Measurements from ENCODE around the gene EFEMP2. TPM values are rescaled to one million over a fixed set of nuclear protein-coding genes. Genes with fewer than 3 reads are reported as not detected.
A peak's percentile ranks its signal among the peaks of the same experiment; 100 is the strongest.

Gene EFEMP2
- total RNA-seq, 4 donors from 2014 or later: 70.7 to 125 (median 91.4) TPM

DNA sequence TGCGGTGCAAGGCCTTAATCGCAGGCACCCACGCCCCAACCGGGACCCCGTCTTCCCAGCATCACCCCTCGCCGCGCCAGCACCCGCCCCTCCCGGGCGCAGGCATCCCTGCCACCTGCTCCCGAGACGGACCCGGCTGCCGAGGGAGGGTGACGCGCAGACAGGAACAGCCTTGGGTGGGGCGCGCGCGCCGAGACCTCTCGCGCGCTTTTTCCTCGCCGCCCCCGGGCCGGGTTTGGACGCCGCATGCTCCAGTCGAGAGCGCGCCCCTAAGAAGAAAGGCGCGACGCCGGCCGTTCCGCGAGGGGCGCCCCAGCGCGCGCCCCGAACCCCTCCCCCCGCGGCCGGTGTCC is 15.1 kb downstream of the EFEMP2 start:
- intact Hi-C loops (cut with DNase I): no loop called here
- H3K4me1 ChIP-seq: peaks cover 17 to 38% of the 10 kb centered on the region in 2 donors
- peak in 1 of 2 donors; percentile 31 for DNase-seq

DNA sequence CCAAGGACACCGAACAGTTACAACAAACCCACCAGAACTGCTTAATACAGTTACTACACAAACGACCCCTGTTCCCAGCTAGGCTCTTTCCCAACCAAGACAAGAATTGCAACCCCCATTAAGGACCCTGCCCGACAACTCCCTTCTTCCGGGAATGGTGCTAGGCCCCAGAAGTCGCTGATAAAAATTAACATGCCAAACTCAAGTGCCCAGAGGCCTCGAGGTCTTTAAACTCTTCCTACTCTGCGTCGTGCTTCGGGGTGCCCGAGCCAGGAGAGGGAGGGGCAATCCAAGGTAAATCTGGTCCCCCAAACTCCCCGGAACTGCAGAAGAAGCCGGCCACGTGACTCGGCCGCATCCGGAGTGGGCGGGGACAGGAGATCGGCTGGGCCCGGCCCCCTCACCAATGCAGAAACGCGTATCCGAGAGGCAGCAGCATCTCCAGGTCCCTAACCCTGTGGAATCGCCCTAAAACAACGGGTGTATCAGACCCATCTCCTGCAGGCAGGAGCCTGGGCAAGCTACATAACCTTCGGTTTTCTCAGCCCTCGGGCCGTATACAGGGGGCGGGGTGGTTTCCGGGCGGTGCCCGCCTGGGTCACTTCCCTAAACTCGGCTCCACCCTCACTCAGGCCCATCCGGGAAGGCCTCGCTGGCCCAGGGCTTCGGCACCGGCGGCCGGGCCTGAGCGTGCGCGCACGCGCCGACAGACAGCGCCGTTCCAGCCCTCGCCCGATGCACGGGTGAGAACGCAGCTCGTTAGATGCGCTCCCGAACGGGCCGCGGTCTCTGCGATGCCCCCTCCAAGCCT is 15.7 kb downstream of the EFEMP2 start:
- peaks cover 17 to 34% of the 10 kb centered on the region in 2 donors for H3K4me1 ChIP-seq
- DNase-seq: peak; percentile 80 to 85
- 3 to 8% methylated on average over 11 to 12 of the region's 57 CpGs for WGBS, 2 donors
- no peaks in the 10 kb centered on the region for H3K9me3 ChIP-seq
- no peaks in the 10 kb centered on the region for H3K27me3 ChIP-seq
- H3K36me3 ChIP-seq: peaks cover 32 to 34% of the 10 kb centered on the region in 2 donors
- peak overlapping the region; percentile 88 to 99 (median 98) for H3K4me3 ChIP-seq (replicated peaks in 1 of 3)
- TF ChIP-seq, protein P1, sequence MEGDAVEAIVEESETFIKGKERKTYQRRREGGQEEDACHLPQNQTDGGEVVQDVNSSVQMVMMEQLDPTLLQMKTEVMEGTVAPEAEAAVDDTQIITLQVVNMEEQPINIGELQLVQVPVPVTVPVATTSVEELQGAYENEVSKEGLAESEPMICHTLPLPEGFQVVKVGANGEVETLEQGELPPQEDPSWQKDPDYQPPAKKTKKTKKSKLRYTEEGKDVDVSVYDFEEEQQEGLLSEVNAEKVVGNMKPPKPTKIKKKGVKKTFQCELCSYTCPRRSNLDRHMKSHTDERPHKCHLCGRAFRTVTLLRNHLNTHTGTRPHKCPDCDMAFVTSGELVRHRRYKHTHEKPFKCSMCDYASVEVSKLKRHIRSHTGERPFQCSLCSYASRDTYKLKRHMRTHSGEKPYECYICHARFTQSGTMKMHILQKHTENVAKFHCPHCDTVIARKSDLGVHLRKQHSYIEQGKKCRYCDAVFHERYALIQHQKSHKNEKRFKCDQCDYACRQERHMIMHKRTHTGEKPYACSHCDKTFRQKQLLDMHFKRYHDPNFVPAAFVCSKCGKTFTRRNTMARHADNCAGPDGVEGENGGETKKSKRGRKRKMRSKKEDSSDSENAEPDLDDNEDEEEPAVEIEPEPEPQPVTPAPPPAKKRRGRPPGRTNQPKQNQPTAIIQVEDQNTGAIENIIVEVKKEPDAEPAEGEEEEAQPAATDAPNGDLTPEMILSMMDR (IDR thresholded peaks at IDR 0.05): no peak
- TF ChIP-seq POLR2A (IDR thresholded peaks at IDR 0.05): peak in 1 of 2 donors; percentile 74
- intact Hi-C loops (cut with DNase I): no loop called here
- peak overlapping the region; percentile 83 to 99 (median 86) for H3K27ac ChIP-seq

More for the DNA sequence above, 15.1 kb downstream of the EFEMP2 start:
- TF ChIP-seq POLR2A (IDR thresholded peaks at IDR 0.05): no peak
- TF ChIP-seq, protein P1 (IDR thresholded peaks at IDR 0.05): no peak
- H3K27me3 ChIP-seq: no peaks in the 10 kb centered on the region
- peaks cover 32 to 38% of the 10 kb centered on the region in 2 donors for H3K36me3 ChIP-seq
- H3K9me3 ChIP-seq: no peaks in the 10 kb centered on the region
- peak overlapping the region; percentile 83 to 99 (median 86) for H3K27ac ChIP-seq
- 0 to 2% methylated on average over 11 to 26 of the region's 49 CpGs for WGBS, 2 donors
- peak overlapping the region; percentile 88 to 99 (median 98) for H3K4me3 ChIP-seq (replicated peaks in 1 of 3)

DNA sequence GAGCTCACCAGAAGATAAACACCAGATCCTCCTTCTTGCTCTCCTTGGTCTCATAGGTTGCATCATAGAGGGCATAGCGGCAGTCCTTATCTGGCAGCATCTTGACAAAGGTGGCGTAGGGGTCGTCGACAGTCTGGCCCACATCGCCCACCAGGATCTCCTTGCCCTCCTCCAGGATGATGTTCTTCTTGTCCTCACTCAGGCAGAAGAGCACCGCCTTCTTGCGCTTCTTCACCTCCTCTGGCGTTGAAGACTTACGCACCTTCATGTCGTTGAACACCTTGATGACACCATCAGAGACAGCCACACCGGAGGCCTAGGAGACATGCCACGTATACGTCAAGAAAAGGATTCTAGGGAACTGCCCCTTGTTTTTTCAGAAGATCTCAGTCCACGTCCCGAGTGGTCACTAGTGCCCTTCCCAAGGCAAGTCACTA is 16.7 kb downstream of the EFEMP2 start:
- DNase-seq: no peak
- H3K4me3 ChIP-seq (replicated peaks in 1 of 3): peak overlapping the region in 1 of 3 donors; percentile 98
- TF ChIP-seq, protein P1 (IDR thresholded peaks at IDR 0.05): no peak
- TF ChIP-seq POLR2A (IDR thresholded peaks at IDR 0.05): no peak
- WGBS, 2 donors: 86 to 94% methylated on average over 15 of the region's 15 CpGs
- H3K4me1 ChIP-seq: peaks cover 10 to 25% of the 10 kb centered on the region in 2 donors
- no peak overlapping the region for H3K27ac ChIP-seq
- H3K9me3 ChIP-seq: no peaks in the 10 kb centered on the region
- no peaks in the 10 kb centered on the region for H3K27me3 ChIP-seq
- intact Hi-C loops (cut with DNase I): no loop called here
- peaks cover 32 to 34% of the 10 kb centered on the region in 2 donors for H3K36me3 ChIP-seq

DNA sequence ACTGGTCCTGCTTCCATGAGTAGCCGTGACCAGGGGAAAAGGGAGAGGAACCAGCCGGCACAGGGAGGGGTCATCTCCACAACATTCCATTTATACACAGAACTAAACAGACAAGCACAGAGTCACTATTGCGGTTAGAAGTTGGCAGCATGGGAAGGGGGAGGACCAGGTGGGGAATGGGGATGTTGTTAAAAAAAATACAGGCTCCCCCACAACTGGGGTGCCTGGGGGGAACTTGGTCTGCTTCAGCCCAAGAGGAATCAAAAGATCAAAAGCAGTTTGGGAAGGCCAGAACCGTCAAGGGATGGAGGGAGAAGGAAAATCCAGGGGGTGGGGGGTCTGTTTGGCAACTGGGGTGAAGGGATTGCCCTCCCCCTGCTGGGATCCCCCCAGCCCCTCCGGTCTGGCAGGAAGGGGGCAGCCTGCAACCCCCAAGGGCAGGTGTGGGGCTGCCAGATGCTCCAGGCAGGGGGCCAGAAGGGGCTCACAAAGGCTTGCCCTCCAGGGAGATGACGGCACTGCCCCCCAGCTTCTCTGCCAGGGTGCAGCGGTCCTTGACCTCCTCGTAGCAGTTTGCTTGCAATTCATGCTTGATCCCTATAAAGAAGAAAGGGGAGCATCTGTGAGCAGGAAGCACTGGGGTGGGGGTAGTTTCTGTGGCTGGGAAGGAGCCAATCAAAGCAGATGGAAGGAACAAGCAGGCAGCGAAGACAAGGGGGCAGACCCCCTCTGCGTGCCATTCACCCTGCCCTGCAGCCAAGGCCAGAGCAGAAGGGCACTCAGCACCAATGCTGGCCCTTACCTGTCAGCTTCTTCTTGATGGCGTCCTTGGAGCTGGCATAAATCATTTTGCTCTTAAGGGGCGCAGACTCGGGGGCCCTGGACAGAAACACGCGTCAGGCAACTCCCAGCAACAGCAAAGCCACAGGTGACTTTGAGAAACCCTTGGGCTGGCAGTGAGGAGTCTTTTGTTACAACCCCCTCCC is 17.5 kb downstream of the EFEMP2 start:
- intact Hi-C loops (cut with DNase I): no loop called here
- Histone ChIP-seq H3K27ac (no peak overlapping the region), H3K36me3 (peaks cover 32 to 34% of the 10 kb centered on the region in 2 donors), H3K4me3 (replicated peaks in 1 of 3) (no peak overlapping the region), H3K4me1 (peaks cover 9 to 25% of the 10 kb centered on the region in 2 donors), H3K27me3 (no peaks in the 10 kb centered on the region), H3K9me3 (no peaks in the 10 kb centered on the region)
- DNase-seq: no peak
- WGBS, 2 donors: 83% methylated on average over 15 of the region's 15 CpGs
- TF ChIP-seq, protein P1 (IDR thresholded peaks at IDR 0.05): no peak
- no peak for TF ChIP-seq POLR2A (IDR thresholded peaks at IDR 0.05)
